ENCODE measurements around the gene TAGLN. TPM values are rescaled to one million over a fixed set of nuclear protein-coding genes. Genes with fewer than 3 reads are reported as not detected.

The TAGLN gene
- total RNA-seq: 7.3 and 9.2 TPM in 2 replicates

DNA sequence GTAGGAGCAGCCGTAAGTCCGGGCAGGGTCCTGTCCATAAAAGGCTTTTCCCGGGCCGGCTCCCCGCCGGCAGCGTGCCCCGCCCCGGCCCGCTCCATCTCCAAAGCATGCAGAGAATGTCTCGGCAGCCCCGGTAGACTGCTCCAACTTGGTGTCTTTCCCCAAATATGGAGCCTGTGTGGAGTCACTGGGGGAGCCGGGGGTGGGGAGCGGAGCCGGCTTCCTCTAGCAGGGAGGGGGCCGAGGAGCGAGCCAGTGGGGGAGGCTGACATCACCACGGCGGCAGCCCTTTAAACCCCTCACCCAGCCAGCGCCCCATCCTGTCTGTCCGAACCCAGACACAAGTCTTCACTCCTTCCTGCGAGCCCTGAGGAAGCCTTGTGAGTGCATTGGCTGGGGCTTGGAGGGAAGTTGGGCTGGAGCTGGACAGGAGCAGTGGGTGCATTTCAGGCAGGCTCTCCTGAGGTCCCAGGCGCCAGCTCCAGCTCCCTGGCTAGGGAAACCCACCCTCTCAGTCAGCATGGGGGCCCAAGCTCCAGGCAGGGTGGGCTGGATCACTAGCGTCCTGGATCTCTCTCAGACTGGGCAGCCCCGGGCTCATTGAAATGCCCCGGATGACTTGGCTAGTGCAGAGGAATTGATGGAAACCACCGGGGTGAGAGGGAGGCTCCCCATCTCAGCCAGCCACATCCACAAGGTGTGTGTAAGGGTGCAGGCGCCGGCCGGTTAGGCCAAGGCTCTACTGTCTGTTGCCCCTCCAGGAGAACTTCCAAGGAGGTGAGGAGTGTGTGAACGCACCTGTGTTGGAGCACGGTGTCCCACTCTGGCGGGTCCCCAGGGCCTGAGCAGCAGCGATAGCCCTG lies at the start of gene TAGLN:
TAGLN (plus strand) TSS at position 318 of the 863 bp plus-strand sequence. CDS start 3,644 bp downstream, outside the sequence.
- peak; percentile 24 to 74 for DNase-seq (ENCODE audit: low read depth in 2 of 2)

DNA sequence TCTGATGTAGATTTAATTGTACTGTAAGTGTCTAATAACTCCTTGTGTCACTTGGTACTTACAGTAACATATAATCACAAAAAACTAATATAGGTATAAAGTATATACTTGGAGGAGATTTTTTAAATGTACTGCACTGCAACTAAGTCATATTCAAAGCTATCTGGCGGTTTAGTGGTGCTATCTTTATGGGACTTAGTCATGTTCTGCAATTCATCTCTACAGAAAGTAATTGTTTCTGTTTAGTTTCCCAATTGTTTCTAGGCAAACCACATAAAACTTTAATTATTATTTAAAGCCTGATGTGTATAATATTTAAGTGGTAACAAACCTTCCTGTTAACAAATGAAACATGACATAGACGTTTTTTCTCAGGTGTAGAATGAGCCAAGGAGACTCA lies 47.1 kb upstream of the TAGLN start:
- no peak for DNase-seq (ENCODE audit: low read depth in 2 of 2)

DNA sequence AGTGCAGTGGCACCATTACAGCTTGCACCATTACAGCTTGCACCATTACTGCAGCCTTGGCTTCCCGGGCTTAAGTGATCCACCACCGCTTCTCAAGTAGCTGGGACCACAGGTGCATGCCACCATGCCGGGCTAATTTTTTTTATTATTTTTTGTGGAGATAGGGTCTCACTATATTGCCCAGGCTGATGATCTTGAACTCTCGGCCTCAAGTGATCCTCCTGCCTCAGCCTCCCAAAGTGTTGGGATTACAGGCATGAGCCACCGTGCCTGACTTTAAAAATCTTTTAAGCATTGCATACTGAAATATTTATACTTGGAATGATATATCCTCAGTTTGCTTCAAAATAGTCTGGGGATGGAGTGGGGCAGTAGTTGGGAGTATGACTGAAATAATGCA lies 44.7 kb upstream of the TAGLN start:
- no peak for DNase-seq (ENCODE audit: low read depth in 2 of 2)

DNA sequence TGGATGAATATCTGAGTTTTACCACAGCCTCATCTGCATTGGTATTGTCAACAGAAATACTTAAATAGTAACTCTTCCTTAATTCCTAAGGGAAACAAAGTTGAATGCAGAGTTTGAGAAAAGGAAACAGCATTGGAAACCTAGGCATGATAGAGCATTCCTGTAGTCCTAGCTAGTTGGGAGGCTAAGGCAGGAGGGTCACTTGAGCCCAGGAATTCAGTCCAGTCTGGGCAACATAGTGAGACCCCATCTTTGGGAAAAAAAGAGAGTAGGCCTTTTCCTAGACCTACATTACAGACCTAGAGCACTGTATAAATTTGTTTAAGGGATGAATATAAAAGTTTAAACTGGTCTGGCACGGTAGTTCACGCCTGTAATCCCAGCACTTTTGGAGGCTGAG lies 41.7 kb upstream of the TAGLN start:
- DNase-seq (ENCODE audit: low read depth in 2 of 2): no peak

DNA sequence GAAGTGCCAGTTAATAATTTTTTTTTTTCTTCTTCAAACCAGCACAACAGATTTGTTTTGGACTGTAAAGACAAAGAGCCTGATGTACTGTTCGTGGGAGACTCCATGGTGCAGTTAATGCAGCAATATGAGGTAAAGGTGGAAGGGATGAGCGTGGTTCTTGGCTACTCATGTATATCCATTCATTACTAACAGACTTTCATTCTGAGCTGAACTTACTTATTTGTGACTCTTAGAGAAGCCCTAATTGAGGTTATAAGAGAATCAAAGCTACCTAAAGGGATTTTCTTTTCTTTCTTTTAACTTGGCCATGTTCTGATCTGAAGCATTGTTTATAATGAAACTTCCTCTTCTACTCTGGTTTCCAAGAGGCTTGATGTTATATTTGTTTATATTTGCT lies 39.3 kb upstream of the TAGLN start:
- DNase-seq (ENCODE audit: low read depth in 2 of 2): no peak

GRCh38 chr11:117160826-117161225 lies 38.3 kb upstream of the TAGLN start:
- DNase-seq (ENCODE audit: low read depth in 2 of 2): no peak

- no peak for DNase-seq (ENCODE audit: low read depth in 2 of 2)
Measured at GRCh38 chr11:117166491-117166890, 32.7 kb upstream of the TAGLN start.

DNA sequence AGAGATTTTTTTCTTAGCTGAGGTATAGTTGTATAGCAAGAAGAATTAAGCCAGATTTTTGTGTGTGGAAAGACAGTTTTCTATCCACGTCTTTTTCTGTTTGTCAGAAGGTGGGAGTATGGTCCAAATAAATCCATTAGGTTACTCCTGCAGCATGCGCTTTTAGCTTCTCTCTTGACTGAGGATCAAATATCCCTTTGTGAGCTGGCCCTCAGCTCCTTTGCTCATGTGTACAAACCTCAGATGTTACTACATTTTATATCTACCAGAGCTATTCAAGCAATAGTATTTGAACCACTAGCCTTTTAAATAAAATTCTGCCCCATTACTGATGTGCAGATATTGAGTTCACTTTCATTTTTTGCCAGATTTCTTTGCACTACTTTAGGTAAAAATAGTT lies 29.4 kb upstream of the TAGLN start:
- no peak for DNase-seq (ENCODE audit: low read depth in 2 of 2)

DNA sequence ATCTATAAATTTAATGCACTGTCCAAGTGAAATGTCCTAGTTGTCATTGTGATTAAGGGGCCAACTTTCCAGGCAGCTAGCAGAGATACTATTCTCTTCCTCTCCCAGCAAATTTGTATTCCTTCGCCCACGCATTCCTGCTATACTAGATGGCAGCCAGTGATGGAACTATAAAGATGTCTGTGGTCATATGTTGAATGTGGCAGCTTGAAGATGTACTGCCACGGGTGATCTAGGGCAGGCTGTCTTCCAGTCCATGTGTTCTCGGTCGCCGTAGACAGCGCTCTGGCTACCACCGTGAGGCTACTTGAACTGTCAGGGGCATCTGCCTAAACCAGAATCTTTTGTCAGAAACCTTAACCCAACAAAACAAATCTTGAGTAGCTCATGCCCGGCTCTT lies 29.0 kb upstream of the TAGLN start:
- no peak for DNase-seq (ENCODE audit: low read depth in 2 of 2)

DNA sequence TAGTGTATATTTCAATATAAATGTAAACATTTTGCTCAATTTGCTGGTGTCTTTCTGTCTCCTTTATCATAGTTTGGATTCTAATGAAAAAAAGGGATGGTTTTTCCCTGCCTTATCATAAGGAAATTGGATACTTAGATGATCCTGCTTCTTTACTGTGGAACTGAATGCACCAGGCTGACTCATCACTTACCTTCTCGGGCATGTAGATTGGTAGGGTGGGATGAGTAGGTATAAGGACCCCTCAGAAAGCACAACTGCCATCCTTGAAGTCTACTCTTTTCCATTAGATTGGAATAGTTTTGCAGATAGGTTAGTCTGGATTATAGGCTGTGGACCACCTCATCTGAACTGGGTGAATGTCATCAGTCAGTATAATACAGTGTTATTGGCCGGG lies 28.2 kb upstream of the TAGLN start:
- no peak for DNase-seq (ENCODE audit: low read depth in 2 of 2)

DNA sequence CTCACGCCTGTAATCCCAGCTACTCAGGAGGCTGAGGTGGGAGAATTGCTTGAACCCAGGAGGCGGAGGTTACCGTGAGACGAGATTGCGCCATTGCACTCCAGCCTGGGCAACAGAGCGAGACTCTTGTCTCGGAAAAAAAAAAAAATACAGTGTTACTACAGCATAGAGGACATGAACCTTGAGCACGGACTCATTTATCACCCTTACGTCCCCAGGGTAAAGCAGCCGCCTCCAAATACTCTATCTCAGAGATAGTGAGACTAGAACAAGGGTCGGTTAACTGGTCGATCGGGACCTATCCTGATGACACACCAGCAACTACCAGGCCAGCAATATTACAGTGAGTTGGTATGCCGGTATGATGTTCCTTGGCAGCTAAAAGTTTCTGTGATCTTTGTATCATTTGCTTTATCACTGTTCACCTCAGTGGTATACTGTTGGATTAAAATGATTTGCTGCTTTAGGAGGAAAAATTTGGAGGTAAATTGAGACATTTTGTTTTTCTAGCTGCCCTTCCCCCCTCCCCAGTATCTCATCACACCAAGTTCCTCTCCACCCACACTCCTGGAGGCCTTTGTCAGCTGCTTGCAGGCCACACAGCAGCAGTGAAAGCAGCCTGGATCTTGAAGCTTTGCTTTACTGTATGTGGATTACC lies 27.6 kb upstream of the TAGLN start:
- no peak for DNase-seq (ENCODE audit: low read depth in 2 of 2)

DNA sequence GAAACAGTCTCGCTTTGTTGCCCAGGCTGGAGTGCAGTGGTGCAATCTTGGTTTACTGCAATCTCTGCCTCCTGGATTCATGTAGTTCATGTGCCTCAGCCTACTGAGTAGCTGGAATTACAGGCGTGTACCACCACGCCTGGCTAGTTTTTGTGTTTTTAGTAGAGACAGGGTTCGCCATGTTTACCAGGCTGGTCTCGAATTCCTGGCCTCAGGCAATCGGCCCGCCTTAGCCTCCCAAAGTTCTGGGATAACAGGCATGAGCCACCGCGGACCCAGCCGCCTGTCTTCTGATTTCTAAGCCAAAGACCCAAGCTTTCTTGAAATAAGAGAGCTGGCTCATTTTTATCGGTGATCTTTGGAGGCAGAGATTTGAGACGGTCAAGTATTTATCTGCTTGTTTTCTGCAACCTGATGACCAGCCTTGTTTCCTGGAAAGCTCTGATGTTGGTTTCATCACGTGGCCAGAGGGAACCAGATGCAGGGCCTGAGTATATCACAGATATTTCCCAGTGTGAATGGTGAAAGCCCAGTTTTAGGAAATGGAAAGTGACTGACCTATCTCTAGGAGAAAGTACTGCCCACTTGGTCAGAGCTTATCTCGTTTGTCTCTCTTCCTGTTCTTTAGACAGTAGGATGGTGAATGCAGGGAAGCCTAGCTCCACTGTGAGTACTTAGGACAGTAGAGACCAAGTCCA lies 26.3 kb upstream of the TAGLN start:
- DNase-seq (ENCODE audit: low read depth in 2 of 2): peak; percentile 60 to 81

DNA sequence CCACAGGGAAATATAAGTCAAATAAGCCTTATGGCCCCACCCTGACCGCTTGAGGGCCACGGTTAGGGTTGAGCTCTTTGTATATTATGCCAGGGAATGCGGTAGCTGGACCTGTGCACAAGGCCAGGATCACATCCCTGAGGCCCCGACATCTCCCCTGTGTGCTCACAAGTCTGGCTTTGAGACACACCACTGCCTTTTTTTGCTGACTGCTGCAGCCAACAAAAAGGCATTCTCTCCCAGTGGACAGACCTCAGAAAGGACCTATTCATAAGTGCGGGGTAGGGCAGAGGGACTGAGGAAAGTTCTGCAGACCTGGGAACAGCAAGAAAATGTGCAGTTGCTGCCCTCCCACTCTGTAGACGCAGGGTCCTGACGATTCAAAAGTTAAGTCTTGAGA lies 24.1 kb upstream of the TAGLN start:
- DNase-seq (ENCODE audit: low read depth in 2 of 2): no peak

GRCh38 chr11:117175781-117176180 lies 23.4 kb upstream of the TAGLN start:
- no peak for DNase-seq (ENCODE audit: low read depth in 2 of 2)

GRCh38 chr11:117176186-117176585 lies 23.0 kb upstream of the TAGLN start:
- DNase-seq (ENCODE audit: low read depth in 2 of 2): no peak

DNA sequence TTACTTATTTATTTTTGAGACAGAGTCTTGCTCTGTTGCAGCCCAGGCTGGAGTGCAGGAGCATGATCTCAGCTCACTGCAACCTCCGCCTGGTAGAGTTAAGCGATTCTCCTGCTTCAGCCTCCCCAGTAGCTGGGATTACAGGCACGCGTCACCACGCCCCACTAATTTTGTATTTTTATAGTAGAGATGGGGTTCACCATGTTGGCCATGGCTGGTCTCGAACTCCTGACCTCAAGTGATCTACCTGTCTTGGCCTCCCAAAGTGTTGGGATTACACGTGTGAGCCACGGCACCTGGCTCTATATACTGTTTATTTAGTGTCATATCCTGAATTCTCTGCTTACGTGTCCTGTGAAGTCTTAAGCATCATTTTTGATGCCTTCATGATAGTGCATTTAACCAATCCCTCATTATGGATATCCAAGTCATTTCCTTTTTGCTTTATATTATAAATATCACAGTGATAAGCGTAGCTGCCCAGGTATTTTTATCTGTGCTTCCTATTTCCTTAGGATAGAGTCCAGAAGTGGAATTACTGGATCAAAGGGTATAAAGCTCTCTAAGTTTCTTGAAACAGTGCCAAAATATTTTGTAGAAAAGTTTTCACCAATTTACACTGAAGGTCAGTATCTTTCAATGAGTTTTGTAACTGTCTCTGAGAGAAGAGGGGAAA lies 21.5 kb upstream of the TAGLN start:
- DNase-seq (ENCODE audit: low read depth in 2 of 2): peak in 1 of 2 donors; percentile 56

GRCh38 chr11:117178210-117179034 lies 20.7 kb upstream of the TAGLN start, which contains the start of gene SIDT2:
Gene SIDT2 (plus strand): TSS chr11:117178743. CDS start chr11:117179264, 521 bp downstream.
- peak; percentile 95 for DNase-seq (ENCODE audit: low read depth in 2 of 2)

GRCh38 chr11:117179048-117179999 lies 19.8 kb upstream of the TAGLN start:
- DNase-seq (ENCODE audit: low read depth in 2 of 2): peak; percentile 26 to 33

DNA sequence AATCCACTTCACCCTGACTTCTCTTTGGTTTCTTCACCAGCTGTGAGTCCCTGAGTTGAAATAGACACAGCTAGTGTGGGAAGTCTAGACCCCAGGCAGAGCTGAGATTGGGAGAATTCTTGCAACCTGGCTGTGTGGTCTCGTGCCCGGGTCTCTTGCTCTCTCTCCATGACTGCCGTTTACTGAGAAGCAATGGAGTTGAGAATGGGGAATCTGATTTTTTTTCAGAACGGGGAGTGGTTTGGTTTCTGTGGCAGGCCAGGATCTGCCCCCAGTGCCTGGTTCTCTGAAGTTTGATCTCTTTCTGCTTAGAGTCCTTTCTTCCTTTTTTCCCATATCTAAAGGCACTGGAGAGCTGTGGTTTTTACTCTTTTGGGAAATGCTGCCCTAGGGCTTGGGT lies 19.1 kb upstream of the TAGLN start:
- DNase-seq (ENCODE audit: low read depth in 2 of 2): no peak
